HEK293 (cell line): ENCODE measurements around the gene MARCHF3.

Source experiments
- GLI4 ChIP-seq: fragments of 450-650 bp; formaldehyde crosslinking; IDR thresholded peaks from 2 replicates; pipeline ENCODE4 v1.5.1; 2016; ENCODE audit warnings: missing biosample characterization, missing genetic modification characterization
- GLIS2 ChIP-seq: fragments of 450-650 bp; formaldehyde crosslinking; IDR thresholded peaks from 2 replicates; pipeline ENCODE4 v1.5.1; 2016; ENCODE audit warnings: missing biosample characterization, missing genetic modification characterization
- SP2 ChIP-seq: fragments of 450-650 bp; formaldehyde crosslinking; IDR thresholded peaks from 2 replicates; pipeline ENCODE4 v1.5.1; 2016; ENCODE audit warnings: missing biosample characterization, missing genetic modification characterization
- YY1 ChIP-seq: fragments of 450-650 bp; formaldehyde crosslinking; IDR thresholded peaks from 2 replicates; pipeline ENCODE4 v1.5.1; 2018; ENCODE audit warnings: missing biosample characterization, missing genetic modification characterization
- ZBTB44 ChIP-seq: fragments of 450-650 bp; IDR thresholded peaks from 2 replicates; pipeline ENCODE4 v1.5.1; 2018; ENCODE audit warnings: missing biosample characterization, mild to moderate bottlenecking, missing genetic modification characterization
- ZNF280D ChIP-seq: fragments of 450-650 bp; formaldehyde crosslinking; IDR thresholded peaks from 2 replicates; pipeline ENCODE4 v1.5.1; 2016; ENCODE audit warnings: missing biosample characterization, missing genetic modification characterization
- ZNF292 ChIP-seq: fragments of 450-650 bp; formaldehyde crosslinking; IDR thresholded peaks from 2 replicates; pipeline ENCODE4 v1.5.1; 2016; ENCODE audit warnings: low read depth, missing biosample characterization, missing genetic modification characterization, borderline replicate concordance
- ZNF394 ChIP-seq: fragments of 450-650 bp; formaldehyde crosslinking; IDR thresholded peaks from 2 replicates; pipeline ENCODE4 v1.5.1; 2016; ENCODE audit warnings: missing biosample characterization, missing genetic modification characterization, mild to moderate bottlenecking, moderate library complexity, borderline replicate concordance
- ZNF548 ChIP-seq: fragments of 450-650 bp; formaldehyde crosslinking; IDR thresholded peaks from 2 replicates; pipeline ENCODE4 v1.5.1; 2016; ENCODE audit warnings: missing biosample characterization, missing genetic modification characterization
- TF ChIP-seq, protein P1 (sequence below): fragments of 450-650 bp; formaldehyde crosslinking; IDR thresholded peaks from 2 replicates; pipeline ENCODE4 v1.5.1; 2016; ENCODE audit warnings: missing biosample characterization, missing genetic modification characterization
- TF ChIP-seq, protein P2 (sequence below): fragments of 450-650 bp; formaldehyde crosslinking; IDR thresholded peaks from 2 replicates; pipeline ENCODE4 v1.5.1; 2016; ENCODE audit warnings: missing biosample characterization, missing genetic modification characterization
- TF ChIP-seq, protein P3 (sequence below): fragments of 450-650 bp; formaldehyde crosslinking; IDR thresholded peaks from 2 replicates; pipeline ENCODE4 v1.5.1; 2016; ENCODE audit warnings: missing biosample characterization, missing genetic modification characterization
- TF ChIP-seq, protein P4 (sequence below): fragments of 450-650 bp; formaldehyde crosslinking; IDR thresholded peaks from 2 replicates; pipeline ENCODE4 v1.5.1; 2016; ENCODE audit warnings: missing biosample characterization, missing genetic modification characterization

DNA sequence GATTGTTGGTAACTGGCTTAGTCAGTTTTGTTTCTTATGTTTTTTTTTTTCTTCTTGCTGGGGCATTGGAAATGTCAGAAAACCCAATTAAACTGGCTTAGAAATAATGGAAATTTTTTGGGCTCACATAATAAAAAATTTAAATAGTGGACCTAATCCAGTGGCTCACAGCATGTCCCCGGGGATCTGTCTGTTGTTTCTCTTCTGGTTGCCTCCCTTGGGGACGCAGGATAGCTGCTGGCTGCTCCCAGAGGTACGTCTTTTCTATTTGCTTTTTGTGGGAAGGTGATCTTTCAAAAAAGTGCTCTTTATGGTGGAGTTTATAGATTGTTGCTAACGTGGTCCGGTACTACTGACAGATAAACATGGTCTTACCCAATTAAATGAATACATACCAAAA lies 201.3 kb downstream of the MARCHF3 start:
- TF ChIP-seq ZNF292 (tag by site-specific recombination), result no peak
- TF ChIP-seq ZNF280D (tag by site-specific recombination), result no peak
- TF ChIP-seq, protein P1, sequence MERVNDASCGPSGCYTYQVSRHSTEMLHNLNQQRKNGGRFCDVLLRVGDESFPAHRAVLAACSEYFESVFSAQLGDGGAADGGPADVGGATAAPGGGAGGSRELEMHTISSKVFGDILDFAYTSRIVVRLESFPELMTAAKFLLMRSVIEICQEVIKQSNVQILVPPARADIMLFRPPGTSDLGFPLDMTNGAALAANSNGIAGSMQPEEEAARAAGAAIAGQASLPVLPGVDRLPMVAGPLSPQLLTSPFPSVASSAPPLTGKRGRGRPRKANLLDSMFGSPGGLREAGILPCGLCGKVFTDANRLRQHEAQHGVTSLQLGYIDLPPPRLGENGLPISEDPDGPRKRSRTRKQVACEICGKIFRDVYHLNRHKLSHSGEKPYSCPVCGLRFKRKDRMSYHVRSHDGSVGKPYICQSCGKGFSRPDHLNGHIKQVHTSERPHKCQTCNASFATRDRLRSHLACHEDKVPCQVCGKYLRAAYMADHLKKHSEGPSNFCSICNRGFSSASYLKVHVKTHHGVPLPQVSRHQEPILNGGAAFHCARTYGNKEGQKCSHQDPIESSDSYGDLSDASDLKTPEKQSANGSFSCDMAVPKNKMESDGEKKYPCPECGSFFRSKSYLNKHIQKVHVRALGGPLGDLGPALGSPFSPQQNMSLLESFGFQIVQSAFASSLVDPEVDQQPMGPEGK, result no peak
- TF ChIP-seq, protein P2, sequence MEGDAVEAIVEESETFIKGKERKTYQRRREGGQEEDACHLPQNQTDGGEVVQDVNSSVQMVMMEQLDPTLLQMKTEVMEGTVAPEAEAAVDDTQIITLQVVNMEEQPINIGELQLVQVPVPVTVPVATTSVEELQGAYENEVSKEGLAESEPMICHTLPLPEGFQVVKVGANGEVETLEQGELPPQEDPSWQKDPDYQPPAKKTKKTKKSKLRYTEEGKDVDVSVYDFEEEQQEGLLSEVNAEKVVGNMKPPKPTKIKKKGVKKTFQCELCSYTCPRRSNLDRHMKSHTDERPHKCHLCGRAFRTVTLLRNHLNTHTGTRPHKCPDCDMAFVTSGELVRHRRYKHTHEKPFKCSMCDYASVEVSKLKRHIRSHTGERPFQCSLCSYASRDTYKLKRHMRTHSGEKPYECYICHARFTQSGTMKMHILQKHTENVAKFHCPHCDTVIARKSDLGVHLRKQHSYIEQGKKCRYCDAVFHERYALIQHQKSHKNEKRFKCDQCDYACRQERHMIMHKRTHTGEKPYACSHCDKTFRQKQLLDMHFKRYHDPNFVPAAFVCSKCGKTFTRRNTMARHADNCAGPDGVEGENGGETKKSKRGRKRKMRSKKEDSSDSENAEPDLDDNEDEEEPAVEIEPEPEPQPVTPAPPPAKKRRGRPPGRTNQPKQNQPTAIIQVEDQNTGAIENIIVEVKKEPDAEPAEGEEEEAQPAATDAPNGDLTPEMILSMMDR (tag by site-specific recombination), result no peak
- TF ChIP-seq GLI4 (tag by site-specific recombination), result no peak
- TF ChIP-seq, protein P3, sequence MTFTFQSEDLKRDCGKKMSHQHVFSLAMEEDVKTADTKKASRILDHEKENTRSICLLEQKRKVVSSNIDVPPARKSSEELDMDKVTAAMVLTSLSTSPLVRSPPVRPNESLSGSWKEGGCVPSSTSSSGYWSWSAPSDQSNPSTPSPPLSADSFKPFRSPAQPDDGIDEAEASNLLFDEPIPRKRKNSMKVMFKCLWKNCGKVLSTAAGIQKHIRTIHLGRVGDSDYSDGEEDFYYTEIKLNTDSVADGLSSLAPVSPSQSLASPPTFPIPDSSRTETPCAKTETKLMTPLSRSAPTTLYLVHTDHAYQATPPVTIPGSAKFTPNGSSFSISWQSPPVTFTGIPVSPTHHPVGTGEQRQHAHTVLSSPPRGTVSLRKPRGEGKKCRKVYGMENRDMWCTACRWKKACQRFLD (tag by site-specific recombination), result no peak
- no peak for TF ChIP-seq ZBTB44 (tag by site-specific recombination)
- TF ChIP-seq ZNF394 (tag by site-specific recombination), result no peak
- no peak for TF ChIP-seq GLIS2 (tag by site-specific recombination)
- TF ChIP-seq SP2 (tag by site-specific recombination), result no peak
- TF ChIP-seq, protein P4, sequence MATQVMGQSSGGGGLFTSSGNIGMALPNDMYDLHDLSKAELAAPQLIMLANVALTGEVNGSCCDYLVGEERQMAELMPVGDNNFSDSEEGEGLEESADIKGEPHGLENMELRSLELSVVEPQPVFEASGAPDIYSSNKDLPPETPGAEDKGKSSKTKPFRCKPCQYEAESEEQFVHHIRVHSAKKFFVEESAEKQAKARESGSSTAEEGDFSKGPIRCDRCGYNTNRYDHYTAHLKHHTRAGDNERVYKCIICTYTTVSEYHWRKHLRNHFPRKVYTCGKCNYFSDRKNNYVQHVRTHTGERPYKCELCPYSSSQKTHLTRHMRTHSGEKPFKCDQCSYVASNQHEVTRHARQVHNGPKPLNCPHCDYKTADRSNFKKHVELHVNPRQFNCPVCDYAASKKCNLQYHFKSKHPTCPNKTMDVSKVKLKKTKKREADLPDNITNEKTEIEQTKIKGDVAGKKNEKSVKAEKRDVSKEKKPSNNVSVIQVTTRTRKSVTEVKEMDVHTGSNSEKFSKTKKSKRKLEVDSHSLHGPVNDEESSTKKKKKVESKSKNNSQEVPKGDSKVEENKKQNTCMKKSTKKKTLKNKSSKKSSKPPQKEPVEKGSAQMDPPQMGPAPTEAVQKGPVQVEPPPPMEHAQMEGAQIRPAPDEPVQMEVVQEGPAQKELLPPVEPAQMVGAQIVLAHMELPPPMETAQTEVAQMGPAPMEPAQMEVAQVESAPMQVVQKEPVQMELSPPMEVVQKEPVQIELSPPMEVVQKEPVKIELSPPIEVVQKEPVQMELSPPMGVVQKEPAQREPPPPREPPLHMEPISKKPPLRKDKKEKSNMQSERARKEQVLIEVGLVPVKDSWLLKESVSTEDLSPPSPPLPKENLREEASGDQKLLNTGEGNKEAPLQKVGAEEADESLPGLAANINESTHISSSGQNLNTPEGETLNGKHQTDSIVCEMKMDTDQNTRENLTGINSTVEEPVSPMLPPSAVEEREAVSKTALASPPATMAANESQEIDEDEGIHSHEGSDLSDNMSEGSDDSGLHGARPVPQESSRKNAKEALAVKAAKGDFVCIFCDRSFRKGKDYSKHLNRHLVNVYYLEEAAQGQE (tag by site-specific recombination), result no peak
- no peak for TF ChIP-seq YY1 (tag by site-specific recombination)
- no peak for TF ChIP-seq ZNF548 (tag by site-specific recombination)
